NCI-H1930 (cell line): ENCODE results near the gene SMAD2.

ENCODE experiments used
- DNase-seq, 2 experiments: peaks; one replicate each; lab custom pipeline; 2025; lab: John Stamatoyannopoulos, UW

The SMAD2 gene

GRCh38 chr18:47895565-47896250 lies 34.8 kb downstream of the SMAD2 start:
- no peak for DNase-seq

DNA sequence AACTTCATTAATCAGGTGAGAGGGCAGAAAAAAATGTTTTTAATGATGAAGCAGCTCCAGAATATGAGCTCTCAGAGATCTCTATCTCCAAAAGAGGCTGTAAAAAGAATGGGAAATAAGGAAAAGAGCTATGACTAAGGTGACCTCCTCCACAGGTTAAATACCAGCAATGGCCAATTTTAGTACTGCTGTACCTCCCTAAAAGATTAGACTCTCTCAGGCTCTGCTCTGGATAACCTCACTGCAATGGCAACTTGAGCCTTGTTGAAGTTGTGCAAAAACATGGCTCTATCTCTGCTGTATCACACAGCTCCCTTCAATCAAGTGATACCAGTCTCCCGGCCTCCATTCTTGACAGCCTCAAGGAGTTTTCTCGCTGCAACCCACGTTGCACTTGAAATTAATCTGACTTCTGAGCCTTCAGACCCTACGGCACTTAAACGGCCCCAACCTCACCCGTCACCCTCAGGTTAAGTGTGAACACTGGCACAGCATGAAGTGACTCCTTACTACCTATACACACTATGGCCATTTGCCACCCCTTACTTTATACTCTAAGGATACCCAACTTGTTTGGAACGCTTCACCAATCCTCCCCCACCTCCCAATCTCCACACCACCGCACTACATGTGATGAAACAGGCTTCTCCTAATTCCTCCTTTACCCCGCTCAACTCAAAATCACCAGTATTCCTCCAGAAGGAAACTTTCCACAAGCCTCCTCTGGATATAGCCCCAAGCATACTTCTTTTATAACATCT lies 36.3 kb downstream of the SMAD2 start:
- DNase-seq: no peak

GRCh38 chr18:47893047-47893446 lies 37.4 kb downstream of the SMAD2 start:
- no peak for DNase-seq

GRCh38 chr18:47888156-47888555 lies 42.3 kb downstream of the SMAD2 start:
- no peak for DNase-seq

- no peak for DNase-seq
Observed at GRCh38 chr18:47887227-47887626, 43.2 kb downstream of the SMAD2 start.

- DNase-seq: no peak
Observed at GRCh38 chr18:47883771-47884413, 46.6 kb downstream of the SMAD2 start.

GRCh38 chr18:47882641-47883040 lies 47.8 kb downstream of the SMAD2 start:
- DNase-seq: no peak

- DNase-seq: no peak
Observed at GRCh38 chr18:47881752-47882455, 48.6 kb downstream of the SMAD2 start.

DNA sequence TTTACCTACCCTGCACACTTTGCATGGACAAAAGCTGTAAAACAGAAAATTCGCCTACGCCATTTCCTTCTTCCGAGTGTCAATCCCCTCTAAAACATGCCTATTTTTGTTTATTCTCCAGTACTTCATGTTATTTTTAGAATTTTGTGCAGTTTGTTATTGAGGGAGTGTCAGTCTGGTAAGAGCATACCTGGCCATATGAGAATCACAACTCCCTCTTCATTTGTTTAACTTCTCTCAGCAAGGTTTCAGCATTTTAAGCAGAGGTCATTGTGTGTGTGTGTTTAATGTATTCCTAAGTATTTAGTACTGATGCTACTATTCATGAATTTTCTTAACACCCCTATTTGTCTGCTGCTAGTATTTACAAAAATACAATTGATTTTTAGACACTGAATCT lies 49.4 kb downstream of the SMAD2 start:
- no peak for DNase-seq

- no peak for DNase-seq
Observed at GRCh38 chr18:47877892-47878291, 52.6 kb downstream of the SMAD2 start.

DNA sequence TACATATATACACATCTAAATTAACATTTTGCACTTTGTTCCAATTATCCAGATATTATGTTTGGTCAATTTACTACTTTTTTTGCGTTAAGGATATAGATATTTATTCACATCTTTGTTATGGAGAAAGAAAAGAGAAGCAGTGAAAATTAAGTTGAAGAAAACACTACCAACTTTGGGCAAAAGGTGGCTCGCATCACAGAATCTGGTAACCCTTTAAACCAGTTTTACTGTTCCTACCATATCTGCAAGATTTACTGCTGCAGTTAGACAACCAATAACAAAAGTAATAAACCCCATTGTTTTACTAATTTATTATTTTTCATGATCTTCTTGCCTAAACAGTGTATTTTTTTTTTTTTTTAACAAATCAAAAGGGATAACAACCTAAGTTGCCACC lies 53.6 kb downstream of the SMAD2 start:
- DNase-seq: no peak

DNA sequence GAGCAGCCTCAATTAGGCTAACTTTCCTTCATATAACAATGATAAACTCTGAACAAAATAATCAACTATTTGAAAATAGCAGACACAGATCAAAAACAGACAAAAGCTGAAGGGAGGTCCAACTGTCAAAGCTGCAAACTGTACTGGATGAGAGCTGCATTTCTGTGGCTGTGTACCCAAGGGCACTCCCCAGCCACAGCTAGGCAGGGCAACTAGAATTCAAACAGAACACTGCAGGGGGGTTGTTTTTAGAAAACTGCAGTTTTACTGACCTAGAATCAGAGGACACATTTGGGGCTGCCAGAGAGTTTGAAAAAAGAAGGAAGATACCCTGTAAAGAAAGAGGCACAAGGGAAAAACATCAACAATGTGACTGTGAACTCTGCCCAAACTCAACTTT lies 56.8 kb downstream of the SMAD2 start:
- DNase-seq: peak in 1 of 2 experiments; percentile 26

DNA sequence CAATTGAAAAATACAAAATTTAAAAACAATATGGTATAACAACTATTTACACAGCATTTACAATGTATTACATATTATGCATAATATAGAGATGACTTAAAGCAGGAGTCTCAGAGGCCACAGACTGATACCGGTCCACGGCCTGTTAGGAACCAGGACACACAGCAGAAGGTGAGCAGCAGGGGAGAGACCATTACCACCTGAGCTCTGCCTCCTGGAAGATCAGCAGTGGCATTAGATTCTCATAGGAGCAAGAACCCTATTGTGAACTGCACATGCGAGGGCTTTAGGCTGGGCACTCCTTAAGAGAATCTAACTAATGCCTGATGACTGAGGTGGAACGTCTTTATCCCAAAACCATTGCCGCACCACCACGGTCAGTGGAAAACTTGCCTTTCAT lies 58.0 kb downstream of the SMAD2 start:
- DNase-seq: no peak

DNA sequence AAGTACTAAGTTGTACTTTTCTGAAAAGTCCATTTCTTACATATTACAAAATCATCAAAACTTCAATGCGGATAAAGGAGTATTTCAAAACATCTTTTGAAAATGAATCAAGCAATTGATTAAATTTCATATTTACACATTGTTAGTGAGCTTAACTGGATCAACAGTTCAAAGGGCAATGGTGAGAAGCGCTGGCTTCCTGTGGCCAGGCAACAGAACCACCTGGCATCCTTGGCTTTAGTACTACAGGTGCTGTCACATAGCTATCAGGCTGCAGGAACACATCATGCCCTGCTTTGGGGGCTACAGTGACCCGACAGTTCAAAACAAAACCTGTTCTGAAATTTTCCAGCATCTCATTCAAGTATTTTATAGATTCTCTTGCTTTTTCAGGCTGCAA lies 59.2 kb downstream of the SMAD2 start:
- no peak for DNase-seq

DNA sequence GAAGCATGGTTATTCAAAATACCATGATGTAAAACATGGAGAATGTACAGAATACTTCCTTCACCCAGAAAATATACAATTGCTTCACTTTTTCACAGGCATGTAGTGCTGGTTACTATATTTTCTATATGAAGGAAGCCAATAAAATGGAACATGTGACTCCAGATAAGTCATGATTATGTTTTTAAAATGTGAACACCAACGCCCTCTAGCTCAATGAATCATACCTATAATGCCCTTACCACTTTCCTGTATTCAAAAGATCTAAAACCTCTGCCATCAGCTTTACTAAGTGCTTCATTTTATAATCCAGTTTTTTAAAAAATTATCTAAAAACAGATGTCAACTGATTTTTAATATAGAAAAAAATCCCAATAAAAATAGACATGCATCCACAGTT lies 59.9 kb downstream of the SMAD2 start:
- DNase-seq: no peak

GRCh38 chr18:47868744-47869143 lies 61.7 kb downstream of the SMAD2 start:
- no peak for DNase-seq

GRCh38 chr18:47865183-47865582 lies 65.3 kb downstream of the SMAD2 start:
- no peak for DNase-seq

- DNase-seq: no peak
Observed at GRCh38 chr18:47863041-47863440, 67.4 kb downstream of the SMAD2 start.

DNA sequence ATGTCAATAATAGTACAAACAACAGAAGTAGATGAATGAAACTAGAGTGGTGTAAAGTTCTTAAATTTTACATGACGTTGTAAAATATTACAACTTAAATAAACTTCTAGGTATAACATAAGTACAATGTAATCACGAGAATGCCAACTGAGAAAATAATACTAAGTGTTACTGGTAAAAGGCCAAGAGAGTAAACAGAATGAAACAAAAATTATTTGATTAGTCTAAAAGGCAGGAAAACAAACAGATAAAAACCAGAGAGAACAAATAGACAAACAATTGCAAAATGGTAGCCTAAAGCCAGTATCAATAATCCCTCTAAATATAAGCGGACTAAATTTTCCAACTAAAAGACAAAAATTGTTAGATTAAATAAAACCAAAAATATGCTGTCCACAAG lies 71.9 kb downstream of the SMAD2 start:
- no peak for DNase-seq

DNA sequence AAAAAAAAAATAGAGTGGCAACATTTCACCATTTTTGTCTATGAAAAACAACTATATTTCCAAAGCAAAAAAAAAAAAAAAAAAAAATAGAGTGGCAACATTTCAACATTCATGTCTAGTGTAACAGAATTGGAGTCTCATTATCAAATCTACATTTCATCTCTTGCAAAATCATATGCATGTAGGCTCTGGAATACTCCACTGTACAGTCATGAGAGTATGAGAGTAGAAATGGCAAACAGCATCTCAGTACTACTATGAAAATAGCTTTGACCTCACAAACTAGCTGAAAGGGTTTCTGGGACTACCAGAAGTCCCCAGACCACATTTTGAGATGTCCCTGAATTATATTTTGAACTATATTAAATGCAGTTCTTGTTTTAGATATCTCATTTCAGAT lies 82.8 kb downstream of the SMAD2 start:
- DNase-seq: no peak

DNA sequence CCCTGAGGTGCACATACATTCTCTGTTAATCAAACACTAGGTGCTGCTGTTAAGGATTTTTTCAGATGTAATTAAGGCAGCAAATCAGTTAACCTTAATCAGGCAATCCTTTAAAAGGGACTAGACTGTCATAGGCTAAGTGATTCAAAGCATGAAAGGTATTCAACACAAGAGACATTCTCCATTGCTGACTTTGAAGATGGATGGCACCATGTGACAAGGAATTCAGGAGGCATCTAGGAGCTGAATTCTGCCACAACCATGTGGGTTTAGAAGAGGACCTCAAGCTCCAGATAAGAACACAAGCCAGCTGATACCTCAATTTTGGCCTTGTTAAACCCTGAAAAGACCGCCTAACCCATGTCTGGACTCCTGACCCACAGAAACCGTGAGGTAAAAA lies 84.0 kb downstream of the SMAD2 start:
- DNase-seq: no peak

- no peak for DNase-seq
Observed at GRCh38 chr18:47844828-47845498, 85.5 kb downstream of the SMAD2 start.
